ENCODE measurements around the gene DOK7. TPM values are rescaled to one million over a fixed set of nuclear protein-coding genes. Genes with fewer than 3 reads are reported as not detected.

DOK7 gene
- polyA plus RNA-seq, 3 donors: not detected

DNA sequence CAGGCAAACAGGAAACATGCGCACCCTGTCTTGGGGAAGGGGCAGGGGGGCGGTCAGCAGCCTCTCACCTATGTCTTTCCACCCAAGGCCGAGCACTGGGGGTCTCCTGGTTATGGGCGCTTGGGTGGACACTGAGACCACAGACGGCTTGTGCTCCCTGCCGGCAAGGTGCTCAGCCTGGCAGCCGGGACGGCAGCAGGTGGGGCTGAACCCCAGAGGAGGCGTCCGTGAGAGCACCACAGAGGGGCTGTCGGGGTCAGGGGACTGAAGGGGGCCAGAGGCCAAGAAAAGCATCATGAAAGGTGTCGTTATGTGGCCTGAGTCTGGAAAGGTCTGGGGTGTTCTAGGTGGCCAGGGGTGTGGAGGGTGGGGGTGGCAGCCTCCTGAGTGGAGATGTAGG lies 19.6 kb downstream of the DOK7 start:
- Mint-ChIP-seq H3K4me1 (peaks cover 3% of the 10 kb centered on the region), H3K27me3 (ENCODE audit: low read depth in 3 of 3) (peaks cover 40 to 70% (median 45%) of the 10 kb centered on the region in 3 donors), H3K9me3 (peaks cover 0 to 2% (median 0%) of the 10 kb centered on the region in 7 donors), H3K4me3 (peak overlapping the region in 1 of 2 donors; percentile 26), H3K27ac (no peak overlapping the region), H3K36me3 (no peaks in the 10 kb centered on the region)
- intact Hi-C loops (cut with micrococcal nuclease): no loop called here
- Histone ChIP-seq H4K20me1 (ENCODE audit: insufficient read depth, low read length) (no peaks in the 10 kb centered on the region), H2AFZ (ENCODE audit: insufficient read depth, low read depth, low read length, poor library complexity, severe bottlenecking) (no peak overlapping the region), H3K4me1 (ENCODE audit: control insufficient read depth in 1 of 2, insufficient read depth in 2 of 2, low read length in 2 of 2) (peaks cover 6 to 10% of the 10 kb centered on the region in 2 donors), H3K79me2 (ENCODE audit: insufficient read depth, low read length) (no peaks in the 10 kb centered on the region), H3K9me3 (replicated peaks in 1 of 2; ENCODE audit: control insufficient read depth in 1 of 2, insufficient read depth in 1 of 2, low read length in 2 of 2) (no peaks in the 10 kb centered on the region), H3K36me3 (replicated peaks in 1 of 2; ENCODE audit: control insufficient read depth in 1 of 2, insufficient read depth in 2 of 2, low read length in 2 of 2) (no peaks in the 10 kb centered on the region), H3K27me3 (ENCODE audit: control insufficient read depth in 2 of 2, insufficient read depth in 2 of 2, low read length in 2 of 2) (peaks cover 0 to 46% of the 10 kb centered on the region in 2 donors), H3K4me3 (replicated peaks in 1 of 3; ENCODE audit: low read depth in 2 of 3, low read length in 3 of 3) (no peak overlapping the region), H3K27ac (ENCODE audit: low read depth in 1 of 2, low read length in 2 of 2) (no peak overlapping the region), H3K4me2 (replicated peaks; ENCODE audit: extremely low read depth, low read length, poor library complexity, severe bottlenecking) (no peak overlapping the region), H3K9ac (ENCODE audit: insufficient read depth, low read length, poor library complexity, severe bottlenecking) (no peak overlapping the region)
- TF ChIP-seq, protein P1, sequence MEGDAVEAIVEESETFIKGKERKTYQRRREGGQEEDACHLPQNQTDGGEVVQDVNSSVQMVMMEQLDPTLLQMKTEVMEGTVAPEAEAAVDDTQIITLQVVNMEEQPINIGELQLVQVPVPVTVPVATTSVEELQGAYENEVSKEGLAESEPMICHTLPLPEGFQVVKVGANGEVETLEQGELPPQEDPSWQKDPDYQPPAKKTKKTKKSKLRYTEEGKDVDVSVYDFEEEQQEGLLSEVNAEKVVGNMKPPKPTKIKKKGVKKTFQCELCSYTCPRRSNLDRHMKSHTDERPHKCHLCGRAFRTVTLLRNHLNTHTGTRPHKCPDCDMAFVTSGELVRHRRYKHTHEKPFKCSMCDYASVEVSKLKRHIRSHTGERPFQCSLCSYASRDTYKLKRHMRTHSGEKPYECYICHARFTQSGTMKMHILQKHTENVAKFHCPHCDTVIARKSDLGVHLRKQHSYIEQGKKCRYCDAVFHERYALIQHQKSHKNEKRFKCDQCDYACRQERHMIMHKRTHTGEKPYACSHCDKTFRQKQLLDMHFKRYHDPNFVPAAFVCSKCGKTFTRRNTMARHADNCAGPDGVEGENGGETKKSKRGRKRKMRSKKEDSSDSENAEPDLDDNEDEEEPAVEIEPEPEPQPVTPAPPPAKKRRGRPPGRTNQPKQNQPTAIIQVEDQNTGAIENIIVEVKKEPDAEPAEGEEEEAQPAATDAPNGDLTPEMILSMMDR (IDR thresholded peaks at IDR 0.05): no peak
- DNase-seq: no peak
- WGBS (ENCODE audit: insufficient coverage): 90% methylated on average over 4 of the region's 12 CpGs

DNA sequence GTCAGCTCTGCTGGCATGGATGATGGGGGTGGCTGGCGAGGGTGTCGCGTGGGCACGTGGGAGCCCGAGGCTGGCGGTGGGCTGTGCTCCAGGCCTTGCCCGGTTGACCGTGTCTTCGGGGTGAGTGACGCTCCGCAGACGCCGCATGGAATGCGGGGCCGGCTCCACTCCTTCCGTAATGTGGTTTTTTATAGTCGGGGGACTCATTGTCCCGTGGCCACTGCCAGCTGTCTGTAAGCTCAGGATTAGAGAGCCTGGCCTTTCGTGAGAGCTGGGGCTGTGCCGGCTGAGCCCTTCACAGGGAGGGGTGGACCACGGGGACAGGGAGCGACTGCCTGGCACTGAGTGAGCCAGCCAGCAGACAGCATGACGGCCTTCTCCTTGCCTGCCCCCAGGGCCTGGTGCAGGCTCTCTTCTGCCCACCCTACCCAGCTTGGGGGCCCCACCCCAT lies 20.4 kb downstream of the DOK7 start:
- Histone ChIP-seq H3K9ac (ENCODE audit: insufficient read depth, low read length, poor library complexity, severe bottlenecking) (no peak overlapping the region), H3K4me2 (replicated peaks; ENCODE audit: extremely low read depth, low read length, poor library complexity, severe bottlenecking) (no peak overlapping the region), H3K27ac (ENCODE audit: low read depth in 1 of 2, low read length in 2 of 2) (no peak overlapping the region), H3K27me3 (ENCODE audit: control insufficient read depth in 2 of 2, insufficient read depth in 2 of 2, low read length in 2 of 2) (peaks cover 0 to 46% of the 10 kb centered on the region in 2 donors), H3K4me3 (replicated peaks in 1 of 3; ENCODE audit: low read depth in 2 of 3, low read length in 3 of 3) (no peak overlapping the region), H2AFZ (ENCODE audit: insufficient read depth, low read depth, low read length, poor library complexity, severe bottlenecking) (no peak overlapping the region), H3K4me1 (ENCODE audit: control insufficient read depth in 1 of 2, insufficient read depth in 2 of 2, low read length in 2 of 2) (peaks cover 6 to 10% of the 10 kb centered on the region in 2 donors), H3K79me2 (ENCODE audit: insufficient read depth, low read length) (no peaks in the 10 kb centered on the region), H4K20me1 (ENCODE audit: insufficient read depth, low read length) (no peaks in the 10 kb centered on the region), H3K9me3 (replicated peaks in 1 of 2; ENCODE audit: control insufficient read depth in 1 of 2, insufficient read depth in 1 of 2, low read length in 2 of 2) (no peaks in the 10 kb centered on the region), H3K36me3 (replicated peaks in 1 of 2; ENCODE audit: control insufficient read depth in 1 of 2, insufficient read depth in 2 of 2, low read length in 2 of 2) (no peaks in the 10 kb centered on the region)
- H3K27me3 Mint-ChIP-seq (ENCODE audit: low read depth in 3 of 3): peaks cover 45 to 70% (median 45%) of the 10 kb centered on the region in 3 donors
- H3K4me1 Mint-ChIP-seq: peaks cover 3% of the 10 kb centered on the region
- no peak overlapping the region for H3K27ac Mint-ChIP-seq
- TF ChIP-seq, protein P1 (IDR thresholded peaks at IDR 0.05): no peak
- peaks cover 0 to 2% (median 0%) of the 10 kb centered on the region in 7 donors for H3K9me3 Mint-ChIP-seq
- no peak for DNase-seq
- H3K36me3 Mint-ChIP-seq: no peaks in the 10 kb centered on the region
- WGBS (ENCODE audit: insufficient coverage): 48% methylated on average over 22 of the region's 23 CpGs
- intact Hi-C loops (cut with micrococcal nuclease): no loop called here
- H3K4me3 Mint-ChIP-seq: no peak overlapping the region

All from CD14-positive monocyte (primary cell).